SW 1271 (cell line): ENCODE measurements around the gene CPXM1.
A peak's percentile ranks its signal among the peaks of the same experiment; 100 is the strongest.
"Not testable (repeated sequence)": the region's sequence is repeated elsewhere in the genome, so short reads cannot be mapped to it uniquely, and the experiment has no call there.

Experiments
- DNase-seq, 2 experiments: peaks; one replicate each; lab custom pipeline; 2025; lab: John Stamatoyannopoulos, UW

The CPXM1 gene

DNA sequence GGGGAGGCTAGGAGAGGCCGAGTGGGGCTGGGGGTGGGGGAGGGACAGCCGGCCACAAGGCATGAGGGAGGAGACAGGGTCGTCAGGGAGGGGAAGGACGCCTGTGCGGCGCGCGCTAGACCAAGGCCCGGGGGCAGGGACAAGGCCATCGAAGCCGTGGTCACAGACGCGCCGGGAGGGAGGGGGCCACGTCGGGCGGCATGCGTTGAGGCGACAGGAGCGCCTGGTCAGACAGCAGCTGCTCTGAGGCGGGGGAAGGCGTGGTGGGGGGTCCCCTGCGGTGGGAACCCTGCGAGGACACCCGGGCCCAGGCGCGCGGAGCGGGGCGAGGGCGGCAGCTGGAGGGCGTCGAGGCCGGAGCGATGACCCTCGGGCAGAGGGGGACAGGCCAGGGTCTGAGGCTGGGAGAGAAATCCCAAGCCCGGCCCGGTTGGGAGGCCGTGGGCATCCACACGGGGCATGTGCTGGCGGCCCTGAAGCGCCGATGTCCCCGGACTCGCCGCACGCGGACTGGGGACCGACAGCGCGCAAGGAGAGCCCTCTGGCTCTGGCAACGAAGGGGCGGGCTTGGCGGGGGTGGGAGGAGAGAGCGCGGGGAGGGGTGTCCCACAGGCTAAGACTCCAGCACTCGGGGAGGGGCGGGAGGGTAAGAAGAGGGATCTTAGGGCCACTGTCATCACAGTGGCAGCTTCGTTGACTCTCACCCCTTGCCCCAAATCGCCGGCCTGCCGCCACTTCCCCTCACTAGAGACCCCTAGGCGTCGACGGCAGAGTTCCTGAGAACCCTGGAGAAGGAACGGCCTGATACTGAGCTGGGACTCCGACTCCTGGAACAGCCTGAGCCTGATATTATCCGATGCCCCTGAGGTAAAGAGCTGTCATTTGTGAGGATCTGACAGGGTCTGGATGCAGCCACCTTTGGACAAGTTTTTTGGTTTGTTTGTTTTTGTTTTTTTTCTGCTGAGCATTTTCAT lies 20.8 kb upstream of the CPXM1 start:
- no peak for DNase-seq

DNA sequence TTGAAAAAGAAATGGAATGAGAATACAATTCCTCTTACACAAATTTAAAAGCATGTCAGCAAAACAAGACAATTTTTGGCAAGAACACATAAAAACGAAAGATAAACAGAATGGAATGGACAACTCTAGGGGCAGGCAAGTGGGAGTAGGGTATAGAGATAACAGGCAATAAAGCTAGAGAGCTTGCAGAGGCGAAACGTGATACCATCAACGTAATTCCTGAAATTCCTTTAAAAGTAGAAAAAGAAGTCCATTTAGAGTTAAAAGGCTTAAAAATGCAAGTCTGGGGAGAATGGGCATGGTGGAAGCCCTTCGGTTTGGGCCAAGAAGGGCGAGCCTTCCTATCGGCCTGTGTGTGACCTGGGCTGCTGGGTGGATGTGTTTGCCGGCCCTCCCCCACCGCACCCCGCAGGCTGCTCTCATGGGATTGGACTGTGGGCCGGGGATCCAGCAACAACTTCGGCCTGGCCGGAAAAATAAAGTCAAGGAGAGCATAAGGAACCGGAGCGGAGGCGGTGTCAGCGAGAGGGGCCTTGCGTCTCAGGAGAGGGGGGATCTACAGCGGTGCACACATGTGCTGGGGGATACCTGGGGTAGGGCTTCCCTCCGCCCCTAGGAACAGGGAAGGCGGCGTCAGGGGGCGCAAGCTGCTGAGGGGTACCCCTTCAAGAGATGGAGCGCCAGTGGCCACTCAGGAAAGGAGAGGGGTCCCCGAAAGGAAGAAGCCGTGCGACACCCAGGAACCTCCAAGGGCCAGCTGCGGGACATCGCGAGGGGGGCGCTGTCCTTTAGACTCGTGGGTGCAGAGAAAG lies 19.9 kb upstream of the CPXM1 start:
- DNase-seq = no peak

DNA sequence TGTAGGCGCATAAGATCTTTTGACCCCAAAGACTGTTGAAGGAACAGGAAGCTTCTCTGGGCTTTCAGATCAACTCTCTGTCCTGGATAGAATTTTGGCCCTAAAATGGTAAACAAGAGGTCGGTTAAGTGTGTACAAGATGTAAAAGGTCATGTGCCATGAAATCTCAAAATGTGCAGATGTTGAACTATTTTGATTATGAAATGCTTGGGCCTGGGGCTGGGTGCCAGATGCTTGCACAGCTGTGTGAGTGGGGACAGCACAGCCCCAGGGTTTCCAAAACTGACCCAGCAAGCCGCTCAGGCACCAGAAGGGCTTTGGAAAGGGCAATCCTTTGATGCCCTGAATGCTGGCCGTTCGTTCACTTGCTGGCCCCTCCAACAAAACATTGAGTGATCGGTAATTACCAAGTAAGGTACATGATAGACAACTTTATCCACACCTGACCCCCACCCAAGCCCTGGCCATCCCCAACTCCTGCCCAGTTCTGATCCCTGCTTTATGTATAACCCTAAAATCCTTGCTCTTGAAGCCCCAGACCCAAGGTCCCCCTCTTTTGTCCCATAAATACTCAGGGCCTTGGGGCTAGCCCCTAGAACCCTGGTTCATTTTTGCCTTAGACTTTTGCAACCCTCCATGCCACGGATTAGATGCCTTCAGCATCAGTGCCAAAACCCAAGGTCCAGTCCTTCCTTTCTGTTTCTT lies 17.6 kb upstream of the CPXM1 start:
- no peak for DNase-seq

DNA sequence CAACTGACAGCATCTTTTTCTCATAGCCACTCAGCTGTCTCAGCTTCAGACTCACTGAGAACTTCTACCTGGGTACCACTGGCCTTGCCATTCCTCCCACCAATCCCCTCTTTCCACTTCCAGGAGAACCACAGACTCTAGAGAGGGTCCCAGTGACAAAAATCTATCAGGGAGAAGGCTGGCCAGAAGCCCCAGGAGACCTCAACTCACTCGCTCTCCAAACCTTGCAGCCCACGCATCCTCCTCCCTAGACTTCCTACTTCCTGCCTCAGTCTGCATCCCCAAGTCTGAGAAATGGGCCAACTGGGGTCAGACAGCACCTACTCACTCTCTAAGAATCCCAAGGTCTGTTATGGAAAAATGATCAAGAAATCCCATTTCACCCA lies 16.9 kb upstream of the CPXM1 start:
- no peak for DNase-seq

DNA sequence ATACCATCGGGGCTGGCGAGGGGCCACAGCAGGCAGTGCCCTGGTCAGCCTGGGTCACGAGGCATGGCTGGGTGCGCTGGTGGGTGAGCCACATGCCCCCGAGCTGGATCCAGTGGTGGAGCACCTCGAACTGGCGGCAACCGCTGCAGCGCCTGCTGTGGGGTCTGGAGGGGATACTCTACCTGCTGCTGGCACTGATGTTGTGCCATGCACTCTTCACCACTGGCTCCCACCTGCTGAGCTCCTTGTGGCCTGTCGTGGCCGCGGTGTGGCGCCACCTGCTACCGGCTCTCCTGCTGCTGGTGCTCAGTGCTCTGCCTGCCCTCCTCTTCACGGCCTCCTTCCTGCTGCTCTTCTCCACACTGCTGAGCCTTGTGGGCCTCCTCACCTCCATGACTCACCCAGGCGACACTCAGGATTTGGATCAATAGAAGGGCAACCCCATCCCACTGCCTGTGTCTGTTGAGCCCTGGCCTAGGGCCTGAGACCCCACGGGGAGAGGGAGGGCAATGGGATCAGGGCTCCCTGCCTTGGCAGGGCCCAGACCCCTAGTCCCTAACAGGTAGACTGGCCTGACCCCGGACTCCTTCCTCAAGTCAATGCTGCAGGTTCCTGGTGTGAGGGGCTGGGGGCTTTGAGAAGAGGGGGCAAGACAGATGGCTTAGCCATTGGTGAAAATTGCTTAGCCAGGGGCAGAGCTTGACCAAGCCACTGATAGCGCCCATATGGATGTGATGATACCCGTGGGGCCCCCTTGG lies 16.3 kb upstream of the CPXM1 start:
- no peak for DNase-seq

DNA sequence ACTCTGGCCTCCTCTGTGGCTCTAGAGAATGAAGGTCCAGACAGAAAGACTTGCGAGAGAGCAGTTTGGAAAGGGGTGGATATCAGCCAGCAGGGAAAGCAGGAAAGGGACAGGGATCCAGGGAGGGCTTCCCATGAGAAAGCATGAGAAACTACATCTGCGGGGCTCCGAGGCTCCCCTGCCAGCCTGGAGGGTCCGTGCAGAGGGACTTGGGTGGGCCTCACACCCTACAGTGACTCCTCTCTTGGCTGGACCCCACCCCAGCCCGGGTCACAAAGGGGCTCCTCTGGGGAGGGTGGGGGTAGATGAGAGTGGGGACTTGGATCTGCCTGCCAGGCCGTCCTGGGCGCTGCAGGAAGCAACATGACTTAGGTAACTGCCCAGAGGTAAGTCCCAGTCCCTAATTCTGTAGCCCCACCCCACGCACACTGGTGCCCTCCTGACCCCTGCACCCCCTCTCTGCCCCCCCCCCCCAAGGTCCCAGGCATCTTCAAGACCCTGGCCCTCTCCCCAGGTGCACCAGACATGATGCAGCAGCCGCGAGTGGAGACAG lies 15.7 kb upstream of the CPXM1 start, which contains the start of gene TMEM239:
TMEM239 (plus strand) TSS at position 335 of the 553 bp plus-strand sequence; CDS start at position 526, 191 bp downstream.
- no peak for DNase-seq

DNA sequence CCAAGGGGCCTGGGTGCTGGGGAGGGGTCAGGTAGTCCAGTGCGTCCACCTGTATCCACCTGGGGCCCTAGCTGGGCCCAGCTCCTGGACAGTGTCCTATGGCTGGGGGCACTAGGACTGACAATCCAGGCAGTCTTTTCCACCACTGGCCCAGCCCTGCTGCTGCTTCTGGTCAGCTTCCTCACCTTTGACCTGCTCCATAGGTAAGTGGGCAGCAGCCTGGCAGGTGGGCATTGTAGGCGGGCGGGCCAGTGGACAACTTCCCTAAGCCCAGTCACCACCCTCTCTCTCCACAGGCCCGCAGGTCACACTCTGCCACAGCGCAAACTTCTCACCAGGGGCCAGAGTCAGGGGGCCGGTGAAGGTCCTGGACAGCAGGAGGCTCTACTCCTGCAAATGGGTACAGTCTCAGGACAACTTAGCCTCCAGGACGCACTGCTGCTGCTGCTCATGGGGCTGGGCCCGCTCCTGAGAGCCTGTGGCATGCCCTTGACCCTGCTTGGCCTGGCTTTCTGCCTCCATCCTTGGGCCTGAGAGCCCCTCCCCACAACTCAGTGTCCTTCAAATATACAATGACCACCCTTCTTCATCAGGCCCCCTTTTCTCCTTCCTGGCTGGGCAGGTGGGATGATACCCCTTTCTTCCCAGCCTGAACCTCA lies 14.9 kb upstream of the CPXM1 start:
- no peak for DNase-seq

DNA sequence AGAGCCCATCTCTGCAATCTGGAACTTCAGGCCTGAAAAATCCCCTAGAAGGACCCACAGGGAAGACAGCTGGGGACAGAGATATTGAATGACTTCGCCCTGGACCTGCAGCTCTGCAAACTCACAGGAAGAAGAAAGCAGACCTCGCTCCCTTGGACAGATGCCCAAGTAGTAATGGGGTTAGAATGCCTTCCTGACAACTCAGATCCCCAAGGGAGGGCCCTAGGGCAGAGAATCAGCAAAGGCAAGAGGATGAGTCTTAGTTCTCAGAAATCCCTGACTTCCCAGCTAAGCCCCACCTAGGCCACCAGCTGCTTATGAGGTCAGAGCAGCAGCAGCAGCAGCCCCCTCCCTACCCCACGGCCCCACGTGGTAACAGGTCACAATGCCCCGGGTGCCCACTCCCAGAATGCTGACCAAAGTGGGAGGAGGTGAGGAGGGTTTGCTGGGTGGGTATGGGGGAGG lies 14.2 kb upstream of the CPXM1 start, which contains the start of gene C20orf141:
C20orf141 (plus strand) TSS at position 401 of the 465 bp plus-strand sequence. CDS start 198 bp downstream, outside the sequence.
- DNase-seq = peak; percentile 73 to 88

DNA sequence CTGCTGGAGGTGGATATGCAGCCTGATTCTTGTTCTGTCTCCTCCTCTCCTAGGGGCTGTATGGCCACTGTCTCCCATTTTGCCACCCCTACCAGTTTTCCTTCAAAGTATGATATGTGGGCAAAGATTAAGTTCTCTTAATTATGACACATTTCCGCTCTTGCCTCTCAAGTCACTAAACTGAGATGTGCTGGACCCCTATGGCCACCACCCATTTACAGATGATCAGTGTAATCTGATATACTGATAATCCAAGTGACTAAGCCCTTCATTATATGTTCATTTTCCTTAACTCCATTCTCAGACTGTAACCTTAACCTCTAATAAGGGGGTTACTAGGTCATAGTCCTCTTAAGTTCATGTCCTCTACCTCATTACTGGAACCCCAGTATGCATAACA lies 13.6 kb upstream of the CPXM1 start:
- DNase-seq = no peak

DNA sequence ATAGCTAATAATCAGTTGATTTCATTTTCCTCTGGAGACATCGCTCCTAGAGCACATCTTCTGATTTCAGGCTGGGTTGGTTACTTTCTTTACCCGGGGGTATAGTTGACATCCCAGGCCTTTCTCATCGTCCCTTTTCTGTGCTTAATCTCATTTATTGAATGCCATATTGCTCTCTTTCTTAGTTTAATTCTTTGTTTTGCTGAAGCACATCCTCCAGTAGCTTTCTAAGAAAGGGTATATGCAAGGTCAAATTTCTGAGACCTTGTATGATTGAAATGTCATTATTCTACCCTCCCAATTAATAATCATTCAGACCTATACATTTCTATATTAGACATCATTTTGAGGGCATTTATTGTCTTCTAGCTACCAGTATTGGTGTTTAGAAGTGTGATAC lies 11.8 kb upstream of the CPXM1 start:
- no peak for DNase-seq

DNA sequence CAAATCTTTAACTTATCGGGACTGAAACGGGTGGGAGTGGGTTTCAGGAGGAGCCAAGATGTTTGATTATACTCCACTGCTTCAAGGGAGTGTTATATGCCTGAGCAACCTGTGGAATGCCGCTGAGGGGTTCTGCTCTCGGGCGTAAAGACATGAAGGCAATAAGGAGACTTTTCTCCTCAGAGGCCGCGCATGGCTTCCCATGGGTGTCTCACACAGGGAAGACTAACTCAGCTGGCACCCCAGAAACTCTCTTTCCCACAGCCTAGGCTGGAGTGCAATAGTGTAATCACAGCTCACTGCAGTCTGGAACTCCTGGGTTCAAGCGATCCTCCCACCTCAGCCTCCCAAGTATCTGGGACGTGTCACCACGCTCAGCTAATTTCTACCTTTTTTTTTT lies 9.3 kb upstream of the CPXM1 start:
- DNase-seq = no peak

DNA sequence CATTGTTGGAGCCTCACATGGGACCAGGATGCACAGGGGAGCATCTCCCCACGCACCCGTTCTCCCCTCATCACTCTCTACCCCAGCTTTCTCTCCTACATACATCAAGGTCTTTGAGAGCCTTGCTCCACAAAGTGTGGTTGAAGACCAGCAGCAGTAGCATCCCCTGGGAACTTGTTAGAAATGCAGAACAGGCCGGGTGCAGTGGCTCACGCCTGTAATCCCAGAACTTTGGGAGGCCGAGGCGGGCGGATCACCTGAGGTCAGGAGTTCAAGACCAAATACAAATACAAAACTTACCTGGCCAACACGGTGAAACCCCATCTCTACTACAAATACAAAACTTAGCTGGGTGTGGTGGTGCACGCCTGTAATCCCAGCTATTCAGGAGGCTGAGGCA lies 7.5 kb upstream of the CPXM1 start:
- not testable (repeated sequence) for DNase-seq

DNA sequence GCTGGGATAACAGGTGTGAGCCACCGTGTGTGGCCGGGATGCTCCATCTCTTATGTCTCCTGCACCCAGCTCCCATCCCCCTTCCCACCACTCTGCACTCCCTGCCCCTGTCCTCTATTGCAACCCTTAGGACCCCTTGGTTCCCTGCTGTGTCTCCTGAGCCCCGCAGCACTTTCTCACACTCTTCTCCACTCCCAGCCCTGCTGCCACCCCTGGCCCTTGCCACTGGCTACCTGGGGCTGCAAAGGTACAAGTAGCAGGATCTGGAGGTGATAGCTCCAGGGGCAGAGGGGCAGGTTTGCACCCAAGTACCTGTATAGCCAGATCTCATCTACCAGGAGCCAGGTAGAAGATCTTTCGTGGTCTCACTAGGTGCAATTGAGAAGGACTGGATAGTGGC lies 6.6 kb upstream of the CPXM1 start:
- no peak for DNase-seq

DNA sequence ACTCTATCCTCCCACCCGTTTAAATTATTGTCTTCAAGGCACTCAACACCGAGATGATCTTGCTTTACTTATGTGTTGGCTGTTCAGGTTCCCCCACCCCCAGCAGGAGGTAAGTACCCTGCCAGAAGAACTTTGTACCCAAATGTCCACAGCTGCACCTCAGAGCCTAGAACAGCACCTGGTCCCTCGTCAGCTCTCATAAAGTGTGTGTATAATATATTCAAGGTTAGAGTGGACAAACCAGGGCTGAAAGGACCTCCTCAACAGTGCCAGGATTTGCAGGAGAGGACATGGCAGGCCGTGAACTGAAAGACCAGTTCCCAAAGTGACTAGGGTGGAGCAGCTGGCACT lies 5.9 kb upstream of the CPXM1 start:
- DNase-seq = no peak

DNA sequence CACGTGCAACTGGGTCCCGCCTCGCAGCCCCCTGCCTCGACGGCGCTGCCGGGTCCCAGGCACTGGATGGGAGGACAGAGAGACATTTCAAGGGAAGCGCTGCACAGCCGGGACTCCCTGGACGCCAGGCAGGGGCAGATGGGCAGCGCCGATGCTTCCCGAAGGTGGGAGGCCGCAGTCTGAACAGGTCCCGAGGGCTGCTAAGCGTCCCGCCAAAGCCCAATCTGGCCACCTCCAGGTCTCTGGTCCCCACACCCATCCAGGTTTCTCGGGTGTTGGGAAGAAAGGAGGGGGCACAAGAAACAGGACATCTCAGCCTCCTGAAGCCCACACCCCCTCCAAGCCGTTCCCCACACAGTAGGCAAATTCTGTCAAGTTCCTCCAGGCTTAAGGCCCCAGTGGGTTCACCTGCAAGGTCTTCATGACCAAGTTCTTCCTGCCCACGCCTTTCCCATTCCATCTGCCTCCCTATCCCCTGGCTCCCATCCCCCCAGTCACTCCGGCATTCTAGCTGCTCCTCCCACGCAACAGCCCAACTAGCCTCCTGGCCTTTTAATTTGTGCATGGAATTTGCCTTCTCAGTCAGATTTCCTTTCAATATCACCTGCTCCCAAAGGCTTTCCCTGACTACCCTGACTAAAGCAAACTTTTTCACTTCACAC lies 5.4 kb upstream of the CPXM1 start:
- DNase-seq = no peak

DNA sequence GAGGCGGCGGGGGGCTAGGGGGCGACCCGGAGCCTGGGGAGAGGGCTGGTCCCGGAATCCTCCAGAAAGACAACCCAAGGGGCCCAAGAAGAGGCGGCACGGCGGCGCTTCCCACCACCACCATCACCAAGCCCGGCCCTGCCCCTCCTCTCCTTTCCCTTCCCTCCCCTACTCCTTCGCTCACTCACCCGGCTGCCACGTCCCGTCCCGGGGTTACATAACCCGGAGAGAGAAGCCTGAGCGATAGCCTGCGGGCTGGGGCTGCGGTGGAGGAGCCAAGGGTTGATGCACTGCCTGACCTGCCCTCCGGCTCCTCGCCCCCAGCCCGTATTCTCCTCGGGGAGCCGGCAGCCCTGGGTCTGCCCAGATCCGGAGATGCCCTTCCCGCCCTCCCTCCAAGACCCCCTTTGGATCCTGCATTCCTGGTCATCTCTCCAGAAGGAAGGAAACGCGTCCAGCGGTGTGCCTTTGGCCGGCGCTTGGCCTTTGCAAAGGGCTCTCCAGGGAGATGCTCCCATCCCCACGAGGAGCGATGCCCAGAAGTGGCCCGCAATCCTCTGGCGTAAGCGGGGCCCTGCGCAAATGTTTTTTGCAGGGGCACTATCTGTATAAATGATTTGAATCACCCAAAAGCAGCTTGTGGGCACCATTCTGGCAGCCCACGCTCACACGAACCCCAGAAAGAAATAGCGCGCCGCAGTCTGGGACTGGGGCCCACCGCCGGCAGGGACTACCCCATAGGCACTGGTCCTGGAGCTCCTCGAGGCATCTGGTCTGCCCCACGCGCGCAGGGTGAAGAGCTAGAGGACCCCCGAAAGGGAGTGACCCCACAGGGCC lies 4.6 kb upstream of the CPXM1 start:
- no peak for DNase-seq

DNA sequence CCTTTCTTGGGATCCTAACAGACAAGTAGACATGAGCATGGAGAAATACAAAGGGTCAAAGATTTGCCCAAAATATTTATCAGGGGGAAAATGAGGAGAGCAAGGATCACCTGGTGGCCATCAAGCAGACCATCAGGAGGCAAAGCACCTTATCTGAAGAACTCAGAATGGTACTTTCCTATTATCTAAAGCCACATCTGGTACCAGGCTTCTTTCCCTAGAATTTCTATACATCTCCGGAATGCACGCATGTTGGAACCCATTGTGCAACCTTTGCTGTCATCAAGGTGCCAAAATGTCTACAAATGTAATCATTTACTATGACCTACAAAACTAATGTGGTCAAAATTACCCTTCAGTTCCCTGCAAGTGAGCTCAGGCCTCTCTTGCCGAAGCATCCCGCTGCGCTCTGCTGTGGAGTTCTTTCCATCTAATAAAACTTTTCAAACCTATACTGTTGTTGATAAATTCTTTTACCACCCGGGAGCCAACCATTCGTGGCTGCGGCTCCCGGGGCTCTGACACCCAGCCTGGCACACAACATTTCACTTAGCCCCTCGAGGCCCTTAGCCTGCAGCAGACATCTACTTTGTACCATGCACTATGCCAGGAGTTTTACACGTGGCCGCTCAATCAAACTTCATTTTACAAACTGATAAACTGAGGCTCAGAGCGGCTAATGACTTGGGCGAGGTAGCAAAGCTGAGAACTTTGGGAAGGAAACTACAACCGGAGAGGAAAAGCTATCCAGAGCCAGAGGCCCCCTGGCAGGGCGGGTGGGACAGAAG lies 3.8 kb upstream of the CPXM1 start:
- no peak for DNase-seq

DNA sequence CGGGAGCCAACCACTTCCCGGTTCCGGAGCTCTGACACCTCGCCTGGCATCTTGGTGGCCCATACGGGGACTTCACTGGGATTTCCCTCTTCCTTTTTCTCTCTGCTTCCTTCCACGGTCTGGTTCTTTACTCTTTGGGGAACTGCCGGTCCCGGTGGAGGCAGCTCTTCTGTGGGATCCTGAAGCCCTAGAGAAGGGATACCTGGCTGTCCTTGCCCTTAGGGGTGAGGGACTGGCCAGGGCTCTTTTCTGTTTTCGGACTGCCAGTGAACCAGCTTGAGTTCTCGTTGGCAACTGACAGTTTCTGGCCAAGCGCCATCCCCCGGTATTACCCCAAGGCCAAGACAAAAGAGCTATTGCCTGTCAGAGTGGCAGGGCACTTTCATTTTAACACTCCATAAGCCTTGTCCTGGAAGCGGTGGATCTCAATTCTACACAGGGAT lies 880 bp upstream of the CPXM1 start:
- no peak for DNase-seq
